ENCODE measurements around the gene ELOA.

The ELOA gene

DNA sequence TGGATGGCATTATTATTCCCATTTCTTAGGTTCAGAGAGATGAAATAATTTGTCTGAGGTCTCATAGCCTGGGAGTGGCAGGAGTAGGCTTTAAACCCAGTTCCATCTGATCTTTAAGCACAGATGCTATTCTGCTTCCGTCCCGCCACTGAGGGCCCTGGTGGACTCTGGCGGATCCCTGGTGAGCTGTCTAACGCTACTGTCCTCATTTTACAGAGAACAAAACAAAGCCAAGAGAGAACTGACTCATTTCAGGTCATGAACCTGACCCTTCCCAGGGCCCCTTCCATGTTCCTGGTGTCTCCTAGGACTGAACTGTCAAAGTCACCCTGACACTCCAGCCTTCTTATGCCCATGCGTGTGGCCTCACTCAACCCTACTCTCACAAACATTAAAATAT lies 60.4 kb downstream of the ELOA start:
- no peak overlapping the region for H3K4me3 ChIP-seq (ENCODE audit: low read depth, low read length)
- no peak for DNase-seq (ENCODE audit: low read depth)
- TF ChIP-seq, protein P1, sequence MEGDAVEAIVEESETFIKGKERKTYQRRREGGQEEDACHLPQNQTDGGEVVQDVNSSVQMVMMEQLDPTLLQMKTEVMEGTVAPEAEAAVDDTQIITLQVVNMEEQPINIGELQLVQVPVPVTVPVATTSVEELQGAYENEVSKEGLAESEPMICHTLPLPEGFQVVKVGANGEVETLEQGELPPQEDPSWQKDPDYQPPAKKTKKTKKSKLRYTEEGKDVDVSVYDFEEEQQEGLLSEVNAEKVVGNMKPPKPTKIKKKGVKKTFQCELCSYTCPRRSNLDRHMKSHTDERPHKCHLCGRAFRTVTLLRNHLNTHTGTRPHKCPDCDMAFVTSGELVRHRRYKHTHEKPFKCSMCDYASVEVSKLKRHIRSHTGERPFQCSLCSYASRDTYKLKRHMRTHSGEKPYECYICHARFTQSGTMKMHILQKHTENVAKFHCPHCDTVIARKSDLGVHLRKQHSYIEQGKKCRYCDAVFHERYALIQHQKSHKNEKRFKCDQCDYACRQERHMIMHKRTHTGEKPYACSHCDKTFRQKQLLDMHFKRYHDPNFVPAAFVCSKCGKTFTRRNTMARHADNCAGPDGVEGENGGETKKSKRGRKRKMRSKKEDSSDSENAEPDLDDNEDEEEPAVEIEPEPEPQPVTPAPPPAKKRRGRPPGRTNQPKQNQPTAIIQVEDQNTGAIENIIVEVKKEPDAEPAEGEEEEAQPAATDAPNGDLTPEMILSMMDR (conservative IDR thresholded peaks at IDR 0.05; ENCODE audit: low read depth, low read length): no peak

DNA sequence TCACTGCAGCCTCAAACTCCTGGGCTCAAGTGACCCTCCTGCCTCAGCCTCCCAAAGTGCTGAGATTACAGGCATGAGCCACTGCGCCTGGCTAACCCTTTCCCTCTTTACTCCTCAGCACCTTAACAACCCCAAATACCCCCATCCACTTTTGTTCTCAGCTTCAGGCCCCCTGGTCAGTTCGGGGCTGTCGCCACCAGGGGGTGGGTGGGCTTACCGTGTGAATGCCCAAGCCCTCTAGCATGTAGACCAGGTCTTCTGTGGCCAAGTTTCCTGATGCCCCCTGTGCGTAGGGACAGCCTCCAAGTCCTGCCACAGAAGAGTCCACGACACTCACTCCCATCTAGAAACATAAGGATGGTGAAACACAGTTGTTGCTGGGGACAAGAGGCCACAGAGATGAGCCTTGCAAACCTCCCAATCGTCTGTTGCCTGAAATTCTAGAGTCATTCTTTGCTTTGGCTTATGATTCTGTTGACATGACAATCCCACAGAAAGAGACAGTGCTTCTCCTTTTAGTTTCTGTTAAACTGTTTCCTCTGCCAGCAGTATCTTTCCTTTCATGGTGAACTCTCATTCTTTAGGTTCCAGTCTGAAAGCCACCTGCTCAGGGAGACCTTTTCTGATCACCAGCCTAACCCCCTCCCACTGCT lies 61.0 kb downstream of the ELOA start:
- no peak for DNase-seq (ENCODE audit: low read depth)
- TF ChIP-seq, protein P1 (conservative IDR thresholded peaks at IDR 0.05; ENCODE audit: low read depth, low read length): peak; percentile 38
- H3K4me3 ChIP-seq (ENCODE audit: low read depth, low read length): no peak overlapping the region

DNA sequence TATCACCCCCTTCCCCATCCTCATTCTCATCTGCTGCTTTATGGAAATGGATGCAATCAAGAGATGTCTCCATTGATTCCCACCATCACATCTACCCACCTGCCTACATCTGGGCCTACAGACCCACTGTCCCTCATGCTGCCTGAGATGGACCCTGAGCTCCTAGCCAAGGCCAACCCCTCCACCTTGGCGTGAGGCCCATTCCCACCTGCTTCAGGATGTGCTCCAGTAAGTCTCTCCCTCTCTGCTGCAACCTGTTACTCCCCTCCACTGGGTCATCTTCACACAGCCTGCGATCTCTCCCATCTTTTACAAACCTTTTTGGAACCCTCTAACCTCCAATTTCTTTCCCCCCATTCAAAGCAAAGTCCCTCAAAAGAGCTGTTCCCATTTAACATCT lies 61.8 kb downstream of the ELOA start:
- DNase-seq (ENCODE audit: low read depth): no peak
- TF ChIP-seq, protein P1 (conservative IDR thresholded peaks at IDR 0.05; ENCODE audit: low read depth, low read length): no peak
- no peak overlapping the region for H3K4me3 ChIP-seq (ENCODE audit: low read depth, low read length)

DNA sequence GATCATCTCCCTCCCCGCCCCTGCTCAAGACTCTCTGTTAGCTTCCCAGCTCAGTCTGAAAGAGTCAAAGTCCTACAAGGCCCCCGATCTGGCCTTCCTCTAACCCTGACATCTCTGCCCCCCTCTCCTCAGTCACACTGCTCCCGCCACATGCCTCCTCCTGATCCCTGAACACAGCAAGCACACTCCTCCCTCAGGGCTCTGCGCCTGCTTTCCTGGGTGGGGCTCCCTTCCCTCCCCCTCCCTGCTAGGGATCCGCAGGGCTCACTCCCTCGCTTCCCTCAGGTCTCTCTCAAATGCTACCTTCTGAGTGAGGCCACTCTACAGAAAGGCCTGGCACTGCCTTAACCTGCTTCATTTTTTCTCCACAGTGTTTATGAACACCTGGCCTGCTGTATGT lies 63.0 kb downstream of the ELOA start:
- H3K4me3 ChIP-seq (ENCODE audit: low read depth, low read length): no peak overlapping the region
- no peak for DNase-seq (ENCODE audit: low read depth)
- TF ChIP-seq, protein P1 (conservative IDR thresholded peaks at IDR 0.05; ENCODE audit: low read depth, low read length): no peak

DNA sequence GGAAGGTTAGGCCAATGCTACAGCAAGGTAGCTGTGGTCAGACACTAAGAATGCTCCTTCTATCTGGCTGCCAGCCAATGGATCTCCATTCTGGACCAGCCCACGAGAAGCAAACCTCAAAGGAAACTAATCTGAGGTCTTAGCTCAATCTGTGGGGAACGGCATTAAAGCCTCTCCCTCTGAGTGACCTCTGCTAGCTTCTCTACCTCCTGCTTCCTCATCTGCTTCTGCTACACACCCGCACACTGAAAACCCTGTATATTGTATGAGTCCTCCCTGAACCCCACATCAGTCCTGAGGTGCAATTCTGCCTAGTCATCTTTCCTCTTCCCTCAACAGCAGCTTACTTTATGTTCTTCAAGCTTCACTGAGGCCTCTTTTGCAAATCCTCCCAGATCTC lies 64.2 kb downstream of the ELOA start:
- no peak overlapping the region for H3K4me3 ChIP-seq (ENCODE audit: low read depth, low read length)
- DNase-seq (ENCODE audit: low read depth): peak; percentile 52
- TF ChIP-seq, protein P1 (conservative IDR thresholded peaks at IDR 0.05; ENCODE audit: low read depth, low read length): no peak

DNA sequence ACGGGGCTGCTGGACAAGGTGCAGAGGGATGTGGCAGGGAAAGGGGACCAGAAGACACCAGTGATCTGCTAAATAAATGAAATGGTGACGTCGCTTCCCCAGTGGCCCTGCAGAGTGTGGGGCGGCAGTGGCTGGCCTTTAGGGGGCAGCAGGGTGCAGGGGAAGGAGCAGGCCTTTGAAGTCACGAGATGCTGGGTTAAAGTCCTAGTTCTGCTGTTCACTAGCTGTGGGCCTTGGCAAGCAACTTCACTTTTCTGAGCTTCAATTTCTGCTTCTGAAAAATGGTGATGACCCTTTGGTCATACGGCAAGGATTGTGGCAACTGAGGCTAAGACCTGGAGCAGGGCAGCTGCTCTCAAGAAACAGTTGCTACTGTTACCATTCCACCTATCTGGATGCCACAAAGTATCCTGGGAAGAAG lies 66.5 kb downstream of the ELOA start:
- TF ChIP-seq, protein P1 (conservative IDR thresholded peaks at IDR 0.05; ENCODE audit: low read depth, low read length): peak; percentile 84
- H3K4me3 ChIP-seq (ENCODE audit: low read depth, low read length): no peak overlapping the region

DNA sequence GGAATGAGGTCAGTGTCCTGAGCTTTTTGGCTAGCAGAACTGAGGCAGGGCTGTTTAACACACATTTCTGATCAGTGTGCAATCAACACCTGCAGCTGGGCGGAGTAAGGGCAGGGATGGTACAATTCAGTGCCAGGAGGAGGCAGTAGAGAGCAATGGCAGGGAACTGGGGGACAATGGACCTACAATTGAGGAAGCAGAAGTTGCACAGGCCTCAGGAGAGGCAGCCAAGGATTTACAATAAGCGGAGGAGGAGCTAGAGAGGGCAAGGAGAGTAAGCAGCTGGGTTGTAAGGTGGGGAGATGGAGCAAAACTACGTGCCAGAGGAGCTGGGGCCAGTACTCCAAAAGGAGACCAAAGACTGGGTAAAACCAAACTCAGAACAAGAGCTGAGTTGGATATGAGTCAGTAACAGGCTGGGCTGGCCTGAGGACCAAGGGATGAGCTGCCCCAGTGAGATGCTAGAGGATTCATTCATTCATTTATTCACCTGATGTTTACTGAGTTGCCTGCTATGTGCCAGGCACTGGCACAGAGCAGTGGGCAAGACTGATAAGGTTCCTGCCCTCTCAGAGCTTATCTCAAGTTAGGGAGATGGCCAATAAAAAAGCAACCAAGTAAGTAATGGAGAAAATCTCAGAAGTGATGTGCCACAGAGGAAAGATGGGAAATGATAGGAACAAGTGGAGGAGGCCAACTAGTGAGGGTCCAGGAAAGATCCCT lies 67.7 kb downstream of the ELOA start:
- peak; percentile 53 for DNase-seq (ENCODE audit: low read depth)
- TF ChIP-seq, protein P1 (conservative IDR thresholded peaks at IDR 0.05; ENCODE audit: low read depth, low read length): peak; percentile 84
- H3K4me3 ChIP-seq (ENCODE audit: low read depth, low read length): no peak overlapping the region

More for the DNA sequence above, 66.5 kb downstream of the ELOA start:
- peak; percentile 73 for DNase-seq (ENCODE audit: low read depth)
